Measurements from ENCODE around the gene NFYA. TPM values are rescaled to one million over a fixed set of nuclear protein-coding genes. Genes with fewer than 3 reads are reported as not detected.

The NFYA gene
- total RNA-seq (2014; rRNA removed; shearing (Covaris generic)) = 10.6 and 11.6 TPM in 2 replicates
- 15.7 and 21.0 TPM in 2 replicates for polyA plus RNA-seq (2015; cell fraction: cytosol; rRNA removed)
- 39.5 and 40.8 TPM in 2 replicates for polyA plus RNA-seq (2015; cell fraction: nucleus; rRNA removed)

- peak; percentile 99 for DNase-seq (ENCODE audit: low read depth, low spot score)
- in situ Hi-C loops (cut with HindIII; ENCODE audit: low pct_unique_long_range_greater_than_20kb, low sequenced_read_pairs) = no loop called here
Measured at GRCh38 chr6:41072836-41073202, at the start of gene NFYA. NFYA (plus strand) TSS chr6:41072974; CDS start chr6:41079090, 6,116 bp downstream.

GRCh38 chr6:41023114-41023513 lies 49.7 kb upstream of the NFYA start:
- in situ Hi-C loops (cut with HindIII; ENCODE audit: low pct_unique_long_range_greater_than_20kb, low sequenced_read_pairs) = no loop called here
- no peak for DNase-seq (ENCODE audit: low read depth, low spot score)

- DNase-seq (ENCODE audit: low read depth, low spot score) = peak; percentile 42
- in situ Hi-C loops (cut with HindIII; ENCODE audit: low pct_unique_long_range_greater_than_20kb, low sequenced_read_pairs) = no loop called here
Measured at GRCh38 chr6:41025966-41026530, 46.7 kb upstream of the NFYA start.

DNA sequence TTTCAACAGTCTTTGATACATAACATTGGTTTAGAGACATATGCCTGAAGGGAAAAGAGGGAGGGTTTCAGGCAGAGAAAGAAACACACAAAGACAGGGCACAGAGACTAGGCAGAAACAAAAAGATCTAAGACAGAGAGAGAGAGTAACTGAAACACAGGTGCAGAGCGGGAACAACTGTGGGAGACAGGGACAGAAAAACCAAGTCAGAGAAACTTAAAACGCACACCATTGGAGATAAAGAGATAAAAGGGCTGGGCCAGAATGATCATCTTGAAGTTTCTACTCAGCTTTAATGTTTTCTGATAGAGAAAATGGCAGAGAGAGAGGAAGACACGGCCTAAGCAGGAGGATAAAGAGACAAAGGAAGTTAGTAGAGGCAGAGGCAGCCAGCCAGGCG lies 45.5 kb upstream of the NFYA start:
- in situ Hi-C loops (cut with HindIII; ENCODE audit: low pct_unique_long_range_greater_than_20kb, low sequenced_read_pairs) = no loop called here
- DNase-seq (ENCODE audit: low read depth, low spot score) = no peak

DNA sequence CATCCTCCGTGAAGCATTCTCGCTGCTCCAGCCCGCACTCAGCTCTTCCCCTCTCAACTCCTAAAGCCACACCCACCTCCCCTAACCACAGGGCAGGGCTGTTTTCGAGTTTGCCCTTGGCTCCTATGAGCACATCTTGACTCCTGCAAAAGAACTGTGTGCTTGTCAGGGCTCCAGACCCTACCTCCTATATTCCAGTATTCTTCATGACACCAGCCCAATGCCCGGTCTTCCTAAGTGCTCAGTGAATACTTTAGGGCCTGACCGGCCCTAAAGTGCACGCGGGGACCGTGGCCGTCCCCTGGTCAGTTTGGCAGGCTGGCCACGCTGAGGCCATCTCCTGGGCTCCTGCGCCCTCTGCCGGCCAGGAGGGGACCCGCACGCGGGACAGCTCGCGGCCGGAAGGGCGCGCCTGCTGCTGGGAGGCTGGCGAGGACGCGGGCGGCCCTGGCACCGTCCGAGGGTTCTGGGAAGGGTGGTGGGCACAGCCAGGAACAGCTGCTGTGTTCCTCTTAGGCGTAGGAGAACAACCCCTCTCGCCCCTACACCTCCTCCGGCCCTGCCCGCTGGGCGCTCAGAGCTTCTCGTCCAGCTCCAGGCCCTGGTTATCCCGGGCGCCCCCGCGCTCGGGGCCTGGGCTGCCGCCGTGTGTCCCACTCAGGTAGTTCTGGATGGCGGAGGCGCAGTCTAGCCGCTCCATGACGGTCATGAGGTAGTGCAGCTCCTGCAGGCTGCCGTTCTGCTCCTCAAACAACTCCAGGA lies 44.8 kb upstream of the NFYA start:
- peak; percentile 74 for DNase-seq (ENCODE audit: low read depth, low spot score)
- in situ Hi-C loops (cut with HindIII; ENCODE audit: low pct_unique_long_range_greater_than_20kb, low sequenced_read_pairs) = no loop called here

DNA sequence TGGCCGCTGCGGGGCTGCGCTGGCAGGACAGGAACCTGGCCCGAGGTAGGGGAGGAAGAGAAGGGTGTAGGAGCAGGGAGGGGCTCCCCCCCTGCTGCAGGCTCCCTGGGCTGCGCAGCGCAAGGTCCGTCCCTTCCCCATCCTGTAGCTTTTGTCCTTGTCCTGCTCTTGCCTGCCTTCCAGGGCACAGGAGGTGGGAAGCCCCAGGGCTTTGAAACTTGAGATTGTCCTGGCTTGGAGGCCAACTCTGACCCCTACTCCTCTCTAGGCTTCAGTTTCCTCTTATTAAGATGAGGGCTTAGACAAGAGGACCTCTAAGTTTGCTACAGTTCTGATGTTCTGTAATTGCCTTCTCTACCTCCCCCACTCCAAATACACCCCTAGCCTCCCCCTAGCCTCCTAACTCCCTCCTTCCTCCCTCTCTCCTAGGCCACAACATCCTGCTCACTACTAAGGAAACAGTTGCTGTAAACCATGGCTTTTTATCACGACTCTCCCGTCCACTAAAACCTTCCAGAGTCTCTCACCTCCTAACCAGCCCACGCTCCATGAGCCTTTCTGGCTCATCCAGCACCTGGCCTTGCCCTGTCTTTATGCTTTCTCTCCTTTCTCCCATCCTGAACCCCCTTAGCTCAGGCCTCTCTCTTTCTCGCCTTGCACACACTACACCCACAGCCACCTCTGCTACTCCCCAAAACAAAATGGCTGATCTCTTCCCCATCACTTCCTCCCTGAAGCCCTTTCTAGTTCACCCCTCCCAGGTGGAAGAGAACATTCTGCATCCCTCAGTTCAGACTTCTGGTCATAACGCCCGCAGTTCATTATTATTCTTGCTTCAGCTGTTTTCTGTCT lies 44.0 kb upstream of the NFYA start:
- DNase-seq (ENCODE audit: low read depth, low spot score) = no peak
- in situ Hi-C loops (cut with HindIII; ENCODE audit: low pct_unique_long_range_greater_than_20kb, low sequenced_read_pairs) = no loop called here

- in situ Hi-C loops (cut with HindIII; ENCODE audit: low pct_unique_long_range_greater_than_20kb, low sequenced_read_pairs) = no loop called here
- DNase-seq (ENCODE audit: low read depth, low spot score) = no peak
Measured at GRCh38 chr6:41032830-41033229, 39.9 kb upstream of the NFYA start.

GRCh38 chr6:41033776-41034175 lies 39.0 kb upstream of the NFYA start:
- in situ Hi-C loops (cut with HindIII; ENCODE audit: low pct_unique_long_range_greater_than_20kb, low sequenced_read_pairs) = no loop called here
- no peak for DNase-seq (ENCODE audit: low read depth, low spot score)

GRCh38 chr6:41036186-41036585 lies 36.6 kb upstream of the NFYA start:
- in situ Hi-C loops (cut with HindIII; ENCODE audit: low pct_unique_long_range_greater_than_20kb, low sequenced_read_pairs) = no loop called here
- DNase-seq (ENCODE audit: low read depth, low spot score) = peak; percentile 34

- peak; percentile 22 for DNase-seq (ENCODE audit: low read depth, low spot score)
- in situ Hi-C loops (cut with HindIII; ENCODE audit: low pct_unique_long_range_greater_than_20kb, low sequenced_read_pairs) = no loop called here
Measured at GRCh38 chr6:41036601-41037000, 36.2 kb upstream of the NFYA start.

- in situ Hi-C loops (cut with HindIII; ENCODE audit: low pct_unique_long_range_greater_than_20kb, low sequenced_read_pairs) = no loop called here
Measured at GRCh38 chr6:41037107-41037900, 35.5 kb upstream of the NFYA start.

GRCh38 chr6:41038205-41038604 lies 34.6 kb upstream of the NFYA start:
- no peak for DNase-seq (ENCODE audit: low read depth, low spot score)
- in situ Hi-C loops (cut with HindIII; ENCODE audit: low pct_unique_long_range_greater_than_20kb, low sequenced_read_pairs) = no loop called here

More at GRCh38 chr6:41037107-41037900, 35.5 kb upstream of the NFYA start:
- DNase-seq (ENCODE audit: low read depth, low spot score) = no peak

DNA sequence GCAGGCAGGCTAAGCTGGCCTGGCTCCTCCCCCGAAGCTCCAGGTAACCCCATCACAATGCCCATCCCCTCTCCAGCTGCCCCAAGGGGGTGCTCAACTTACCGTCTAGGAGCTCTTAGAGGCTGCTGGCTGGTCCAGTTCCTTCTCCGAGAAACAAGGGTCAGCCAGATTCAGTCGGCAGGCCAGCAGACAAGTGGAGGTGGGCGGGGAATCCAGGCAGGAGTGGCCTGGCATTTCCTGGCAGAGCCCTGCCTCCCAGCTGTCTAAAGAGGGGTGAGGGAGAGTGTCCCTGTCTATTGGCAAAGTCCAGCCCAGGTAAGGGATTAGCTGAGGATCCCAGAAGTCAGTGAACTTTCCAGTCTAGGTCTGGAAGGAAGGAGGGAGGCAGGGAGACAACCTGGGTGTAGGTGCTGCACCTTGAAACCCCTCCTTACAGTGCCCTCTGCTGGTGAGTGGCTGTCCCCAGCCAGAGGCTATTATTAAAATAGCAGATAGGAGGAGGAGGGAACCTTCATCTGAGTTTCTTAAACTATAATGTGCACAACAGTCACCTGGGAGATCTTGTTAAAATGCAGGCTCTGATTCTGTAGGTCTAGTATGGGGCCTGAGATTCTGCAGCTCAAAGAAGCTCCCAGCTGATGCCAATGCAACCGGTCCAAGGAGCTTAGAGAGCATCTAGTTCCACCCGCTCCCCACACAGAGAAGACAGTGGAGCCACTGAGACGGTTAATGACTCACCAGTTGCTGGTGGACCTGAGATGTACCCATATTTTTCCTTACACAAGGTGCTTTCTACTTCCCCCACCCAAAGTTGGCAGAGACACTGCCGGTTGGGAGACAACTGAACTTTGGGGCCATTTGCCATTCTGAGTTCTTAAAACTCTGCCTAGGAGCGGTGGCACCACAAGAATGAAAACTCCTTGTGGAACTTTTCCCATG lies 33.4 kb upstream of the NFYA start, which contains the start of gene UNC5CL:
Gene UNC5CL (minus strand): TSS at position 162 of the 939 bp plus-strand sequence. CDS start 4,147 bp downstream, outside the sequence.
- in situ Hi-C loops (cut with HindIII; ENCODE audit: low pct_unique_long_range_greater_than_20kb, low sequenced_read_pairs) = no loop called here
- DNase-seq (ENCODE audit: low read depth, low spot score) = peak; percentile 61

- in situ Hi-C loops (cut with HindIII; ENCODE audit: low pct_unique_long_range_greater_than_20kb, low sequenced_read_pairs) = no loop called here
- DNase-seq (ENCODE audit: low read depth, low spot score) = peak; percentile 22
Measured at GRCh38 chr6:41040101-41040939, 32.5 kb upstream of the NFYA start.

DNA sequence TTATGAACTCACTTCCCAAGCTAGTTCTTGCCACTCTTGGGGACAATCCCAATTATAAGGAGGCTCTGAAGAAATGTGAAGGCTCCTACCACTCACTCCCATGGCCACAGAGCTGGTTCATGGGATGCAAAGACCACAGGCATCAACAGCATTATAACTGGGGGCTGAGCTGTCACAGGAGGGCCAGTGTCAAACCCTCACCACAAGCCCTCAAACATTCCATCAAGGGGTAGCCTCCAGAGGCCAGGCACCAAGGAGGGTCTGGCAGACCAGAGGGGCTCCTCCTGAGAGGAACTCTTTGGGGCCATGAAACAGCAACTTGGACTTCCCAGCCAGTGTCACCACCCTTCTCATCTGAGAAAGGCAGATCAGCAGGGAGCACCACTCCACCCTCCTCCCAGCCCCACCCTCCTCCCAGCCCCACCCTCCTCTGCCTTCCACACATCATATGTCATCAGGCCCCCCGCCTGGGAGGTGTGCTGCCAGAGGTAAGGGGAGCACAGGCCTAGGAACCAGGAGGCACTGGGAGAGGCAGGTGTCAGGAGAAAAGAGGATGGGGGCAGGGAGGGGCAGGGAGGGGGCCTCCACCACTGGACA lies 31.7 kb upstream of the NFYA start:
- in situ Hi-C loops (cut with HindIII; ENCODE audit: low pct_unique_long_range_greater_than_20kb, low sequenced_read_pairs) = no loop called here

More for the DNA sequence above, 31.7 kb upstream of the NFYA start:
- DNase-seq (ENCODE audit: low read depth, low spot score) = no peak
